ENCODE results near the gene C2CD3.

C2CD3 gene

GRCh38 chr11:74168838-74169237, 2.0 kb downstream of the C2CD3 start:
- ChIA-PET POLR2A (ENCODE audit: low non-redundant PET) (no interaction called here), CTCF (no interaction called here)
- no peak overlapping the region for H3K27ac ChIP-seq
- TF ChIP-seq, protein P1, sequence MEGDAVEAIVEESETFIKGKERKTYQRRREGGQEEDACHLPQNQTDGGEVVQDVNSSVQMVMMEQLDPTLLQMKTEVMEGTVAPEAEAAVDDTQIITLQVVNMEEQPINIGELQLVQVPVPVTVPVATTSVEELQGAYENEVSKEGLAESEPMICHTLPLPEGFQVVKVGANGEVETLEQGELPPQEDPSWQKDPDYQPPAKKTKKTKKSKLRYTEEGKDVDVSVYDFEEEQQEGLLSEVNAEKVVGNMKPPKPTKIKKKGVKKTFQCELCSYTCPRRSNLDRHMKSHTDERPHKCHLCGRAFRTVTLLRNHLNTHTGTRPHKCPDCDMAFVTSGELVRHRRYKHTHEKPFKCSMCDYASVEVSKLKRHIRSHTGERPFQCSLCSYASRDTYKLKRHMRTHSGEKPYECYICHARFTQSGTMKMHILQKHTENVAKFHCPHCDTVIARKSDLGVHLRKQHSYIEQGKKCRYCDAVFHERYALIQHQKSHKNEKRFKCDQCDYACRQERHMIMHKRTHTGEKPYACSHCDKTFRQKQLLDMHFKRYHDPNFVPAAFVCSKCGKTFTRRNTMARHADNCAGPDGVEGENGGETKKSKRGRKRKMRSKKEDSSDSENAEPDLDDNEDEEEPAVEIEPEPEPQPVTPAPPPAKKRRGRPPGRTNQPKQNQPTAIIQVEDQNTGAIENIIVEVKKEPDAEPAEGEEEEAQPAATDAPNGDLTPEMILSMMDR (conservative IDR thresholded peaks at IDR 0.05; ENCODE audit: low read depth) = no peak
- no peak for DNase-seq (ENCODE audit: low spot score)

- DNase-seq (ENCODE audit: low spot score) = no peak
- POLR2A ChIA-PET (ENCODE audit: low non-redundant PET) = no interaction called here
- H3K27ac ChIP-seq = no peak overlapping the region
- CTCF ChIA-PET = interaction anchor here (0.6 to 0.7 kb wide), 2 partner anchors 163 to 1521 kb away, joined by 3 read pairs; no protein-coding TSS in a partner anchor
- TF ChIP-seq, protein P1 (conservative IDR thresholded peaks at IDR 0.05; ENCODE audit: low read depth) = no peak
These were observed 7.9 kb downstream of the C2CD3 start for GRCh38 chr11:74162681-74163467.

GRCh38 chr11:74159642-74160041, 11.2 kb downstream of the C2CD3 start:
- POLR2A ChIA-PET (ENCODE audit: low non-redundant PET) = no interaction called here
- H3K27ac ChIP-seq = no peak overlapping the region
- CTCF ChIA-PET = no interaction called here
- no peak for DNase-seq (ENCODE audit: low spot score)
- TF ChIP-seq, protein P1 (conservative IDR thresholded peaks at IDR 0.05; ENCODE audit: low read depth) = no peak

DNA sequence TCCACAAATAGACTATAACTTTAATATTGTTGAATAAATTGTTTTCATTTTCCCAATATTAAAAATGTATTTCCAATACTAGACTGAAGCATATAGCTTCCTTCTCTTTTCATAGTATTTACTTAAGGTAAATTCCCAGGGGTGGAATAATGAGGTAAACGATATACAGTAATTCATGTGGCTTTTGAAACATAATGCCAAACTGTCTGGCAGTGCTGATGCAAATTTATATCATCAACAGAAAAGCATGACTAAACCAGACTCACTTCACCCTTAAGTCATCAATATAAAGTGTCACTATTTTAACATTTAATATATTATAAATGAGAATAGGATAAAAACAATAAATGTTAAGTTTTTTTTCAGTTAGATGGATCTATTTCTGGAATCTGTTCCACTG, 13.6 kb downstream of the C2CD3 start:
- POLR2A ChIA-PET (ENCODE audit: low non-redundant PET) = no interaction called here

DNA sequence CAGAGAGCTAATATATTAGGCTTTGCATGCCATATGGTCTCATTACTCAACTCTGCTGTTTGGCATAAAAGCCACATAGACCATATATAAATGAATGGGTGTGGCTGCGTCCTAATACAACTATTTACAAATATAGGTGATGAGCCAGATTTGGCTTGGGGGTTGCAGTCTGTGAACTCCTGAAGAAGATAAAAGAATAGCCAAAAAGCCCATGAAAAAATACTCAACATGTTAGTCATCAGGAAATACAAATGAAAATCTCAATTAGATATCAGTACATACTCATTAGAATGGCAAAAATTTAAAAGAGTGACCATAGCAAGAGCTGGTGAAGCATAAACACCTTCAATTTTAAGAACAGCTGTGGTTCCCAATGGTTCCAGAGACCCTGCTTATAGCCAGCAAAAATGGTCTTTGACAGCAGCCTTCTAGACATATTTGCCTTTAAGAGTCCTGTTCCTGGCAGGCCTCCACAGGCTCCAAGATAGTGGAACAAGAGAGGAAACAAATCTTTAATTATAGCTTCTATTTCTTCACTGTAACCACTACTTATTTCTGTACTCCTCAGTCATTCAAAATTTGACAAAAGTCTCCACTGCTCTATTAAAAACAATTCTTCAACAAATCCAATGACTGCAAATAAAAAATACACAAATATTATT, 16.1 kb downstream of the C2CD3 start:
- ChIA-PET POLR2A (ENCODE audit: low non-redundant PET) (interaction anchor here (0.5 kb wide), 1 partner anchor 16 kb away, joined by 3 read pairs; no protein-coding TSS in a partner anchor), CTCF (no interaction called here)
- TF ChIP-seq, protein P1 (conservative IDR thresholded peaks at IDR 0.05; ENCODE audit: low read depth) = no peak
- DNase-seq (ENCODE audit: low spot score) = no peak
- no peak overlapping the region for H3K27ac ChIP-seq

More for the DNA sequence above, 13.6 kb downstream of the C2CD3 start:
- CTCF ChIA-PET = no interaction called here
- TF ChIP-seq, protein P1 (conservative IDR thresholded peaks at IDR 0.05; ENCODE audit: low read depth) = no peak
- no peak overlapping the region for H3K27ac ChIP-seq
- DNase-seq (ENCODE audit: low spot score) = no peak

- ChIA-PET CTCF (no interaction called here), POLR2A (ENCODE audit: low non-redundant PET) (no interaction called here)
- H3K27ac ChIP-seq = no peak overlapping the region
- DNase-seq (ENCODE audit: low spot score) = no peak
- TF ChIP-seq, protein P1 (conservative IDR thresholded peaks at IDR 0.05; ENCODE audit: low read depth) = no peak
These were observed 17.6 kb downstream of the C2CD3 start for GRCh38 chr11:74153224-74153623.
